ENCODE data around the gene MAGEB17. TPM values are rescaled to one million over a fixed set of nuclear protein-coding genes. Genes with fewer than 3 reads are reported as not detected.

MAGEB17 gene
- total and polyA plus RNA-seq, 2 of the 8 experiments (the other 6 are each of a cell fraction or from before 2014, with no cell fraction given) = 0.48 to 1.1 TPM

GRCh38 chrX:16191605-16192004 lies 24.3 kb downstream of the MAGEB17 start:
- Histone ChIP-seq H3K36me3 (ENCODE audit: control insufficient read depth in 2 of 4, insufficient read depth in 4 of 4, low read length in 3 of 4) (no peaks in the 10 kb centered on the region), H3K18ac (ENCODE audit: extremely low read depth, low read length) (no peak overlapping the region), H3K14ac (ENCODE audit: insufficient read length) (no peak overlapping the region), H2BK12ac (ENCODE audit: low read depth, low read length) (peak overlapping the region; percentile 27; the same call in 1 of the 2 replicates), H3K56ac (replicated peaks; ENCODE audit: insufficient read length, low read depth, low read length) (no peak overlapping the region), H3K79me1 (ENCODE audit: low read depth, low read length) (no peaks in the 10 kb centered on the region), H4K5ac (ENCODE audit: insufficient read length, low read depth, low read length) (no peak overlapping the region), H3K4ac (replicated peaks; ENCODE audit: insufficient read length, low read depth, low read length) (no peak overlapping the region), H3K23ac (ENCODE audit: insufficient read length) (no peak overlapping the region), H3K79me2 (ENCODE audit: control insufficient read depth in 1 of 2, insufficient read depth in 2 of 2, low read length in 2 of 2) (no peaks in the 10 kb centered on the region), H2AK5ac (ENCODE audit: low read depth, low read length) (no peak overlapping the region), H2BK15ac (ENCODE audit: low read length) (no peak overlapping the region), H3K9ac (replicated peaks in 1 of 4; ENCODE audit: extremely low read depth in 1 of 4, low read depth in 3 of 4, low read length in 3 of 4) (no peak overlapping the region), H2BK5ac (ENCODE audit: low read depth, low read length) (no peak overlapping the region), H3K27me3 (replicated peaks in 1 of 4; ENCODE audit: control insufficient read depth in 3 of 4, extremely low read depth in 1 of 4, insufficient read depth in 3 of 4, low read length in 3 of 4) (no peaks in the 10 kb centered on the region), H2BK120ac (replicated peaks; ENCODE audit: low read depth, low read length) (no peak overlapping the region), H3K4me1 (replicated peaks in 1 of 4; ENCODE audit: control insufficient read depth in 3 of 4, insufficient read depth in 4 of 4, low read length in 3 of 4) (peaks cover 0 to 9% (median 5%) of the 10 kb centered on the region in 4 experiments; a peak in 3 of 7 replicates), H2BK20ac (ENCODE audit: low read length) (no peak overlapping the region), H3K9me3 (ENCODE audit: insufficient read depth in 2 of 2, low read depth in 1 of 2, low read length in 1 of 2) (no peaks in the 10 kb centered on the region), H2AFZ (ENCODE audit: low read length) (no peak overlapping the region), H4K20me1 (replicated peaks in 1 of 2; ENCODE audit: control insufficient read depth in 1 of 2, insufficient read depth in 2 of 2, low read length in 2 of 2) (no peaks in the 10 kb centered on the region), H3K27ac (ENCODE audit: low read depth, low read length) (no peak overlapping the region), H3K4me3 (ENCODE audit: extremely low read depth in 1 of 4, insufficient read depth in 2 of 4, low read depth in 3 of 4, low read length in 4 of 4) (no peak overlapping the region), H4K8ac (ENCODE audit: extremely low read depth, insufficient read depth, low read length) (no peak overlapping the region), H3K23me2 (ENCODE audit: low read depth, low read length) (no peaks in the 10 kb centered on the region), H4K91ac (replicated peaks; ENCODE audit: insufficient read length, low read length) (no peak overlapping the region), H3K4me2 (ENCODE audit: insufficient read depth in 1 of 2, low read depth in 2 of 2, low read length in 2 of 2) (no peak overlapping the region)
- DNase-seq (ENCODE audit: low read depth in 1 of 2, low spot score in 2 of 2) = no peak
- FAIRE-seq = no peak
- 97% methylated on average over 5 of the region's 6 CpGs; no CpG with 5 or more reads in 1 of the 2 experiments for WGBS, 2 experiments (ENCODE audit: extremely low coverage in 1 of 2, insufficient coverage in 1 of 2, insufficient read length in 1 of 2, insufficient replicate concordance in 2 of 2, low coverage in 1 of 2, low lambda C conversion rate in 2 of 2, missing lambda C conversion rate in 1 of 2)
- TF ChIP-seq RBBP5 (IDR thresholded peaks at IDR 0.05; ENCODE audit: borderline replicate concordance, low read depth, low read length) = no peak
- no peak for TF ChIP-seq RNF2 (IDR thresholded peaks at IDR 0.05; ENCODE audit: borderline replicate concordance, low read depth, low read length, missing control alignments, poor library complexity, severe bottlenecking)
- ChIA-PET CTCF (ENCODE audit: partially characterized antibody) (no interaction called here), POLR2A (ENCODE audit: partially characterized antibody) (no interaction called here)
